Gastrocnemius medialis (tissue), 4 donors: ENCODE measurements around the gene AKAP13.

Source experiments
- POLR2A ChIP-seq, 2 donors: fragments of 450-650 bp; IDR thresholded peaks; one replicate each; pipeline ENCODE4 v1.6.1; 2017; ENCODE audit warnings: antibody characterized with exemption in 2 of 2, mild to moderate bottlenecking in 2 of 2, moderate library complexity in 2 of 2
- TF ChIP-seq, protein P1 (sequence below), 5 experiments: fragments of 450-650 bp in 3 of 5; fragments of 200-600 bp in 2 of 5; sonication (generic) in 2 of 5; IDR thresholded peaks in 4 of 5; conservative IDR thresholded peaks in 1 of 5; 1 replicate in 4 of 5; 2 replicates in 1 of 5; pipeline ENCODE4 v1.5.1; 2016 to 2019; ENCODE audit warnings: antibody characterized with exemption in 5 of 5, mild to moderate bottlenecking in 3 of 5, moderate library complexity in 3 of 5

DNA sequence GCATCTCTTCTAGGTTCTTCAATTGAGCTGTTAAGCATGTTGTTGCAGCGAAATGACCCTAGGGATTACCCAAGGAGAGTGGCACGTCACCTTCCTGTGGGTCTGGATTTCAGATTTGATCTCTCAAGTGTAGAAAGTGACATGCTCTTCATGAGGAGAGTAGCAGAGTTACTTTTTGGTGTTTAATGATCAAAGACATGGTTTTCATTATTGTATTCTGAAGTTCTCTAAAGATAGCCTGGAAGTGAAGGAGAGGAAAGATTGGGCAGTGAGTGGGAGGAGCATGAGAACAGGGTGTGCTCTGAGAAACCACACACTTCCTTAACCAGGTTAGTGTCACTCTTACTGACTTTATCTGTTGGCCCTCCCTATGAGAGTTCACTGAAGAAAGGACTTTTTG lies 153.6 kb downstream of the AKAP13 start:
- TF ChIP-seq, protein P1, sequence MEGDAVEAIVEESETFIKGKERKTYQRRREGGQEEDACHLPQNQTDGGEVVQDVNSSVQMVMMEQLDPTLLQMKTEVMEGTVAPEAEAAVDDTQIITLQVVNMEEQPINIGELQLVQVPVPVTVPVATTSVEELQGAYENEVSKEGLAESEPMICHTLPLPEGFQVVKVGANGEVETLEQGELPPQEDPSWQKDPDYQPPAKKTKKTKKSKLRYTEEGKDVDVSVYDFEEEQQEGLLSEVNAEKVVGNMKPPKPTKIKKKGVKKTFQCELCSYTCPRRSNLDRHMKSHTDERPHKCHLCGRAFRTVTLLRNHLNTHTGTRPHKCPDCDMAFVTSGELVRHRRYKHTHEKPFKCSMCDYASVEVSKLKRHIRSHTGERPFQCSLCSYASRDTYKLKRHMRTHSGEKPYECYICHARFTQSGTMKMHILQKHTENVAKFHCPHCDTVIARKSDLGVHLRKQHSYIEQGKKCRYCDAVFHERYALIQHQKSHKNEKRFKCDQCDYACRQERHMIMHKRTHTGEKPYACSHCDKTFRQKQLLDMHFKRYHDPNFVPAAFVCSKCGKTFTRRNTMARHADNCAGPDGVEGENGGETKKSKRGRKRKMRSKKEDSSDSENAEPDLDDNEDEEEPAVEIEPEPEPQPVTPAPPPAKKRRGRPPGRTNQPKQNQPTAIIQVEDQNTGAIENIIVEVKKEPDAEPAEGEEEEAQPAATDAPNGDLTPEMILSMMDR (IDR thresholded peaks at IDR 0.05 in 4 of 5, conservative IDR thresholded peaks at IDR 0.05 in 1 of 5) = no peak
- no peak for TF ChIP-seq POLR2A (IDR thresholded peaks at IDR 0.05)
